HepG2 (cell line): ENCODE data around the gene DHRS13. TPM values are rescaled to one million over a fixed set of nuclear protein-coding genes. Genes with fewer than 3 reads are reported as not detected.

ENCODE experiments used
- CEBPZ ChIP-seq: IDR thresholded peaks from 2 replicates; pipeline ENCODE4 v1.6.1; 2012; ENCODE audit warnings: low read length, improper control_type of control experiment
- FOXP4 ChIP-seq: sonication (generic); formaldehyde crosslinking; IDR thresholded peaks from 2 replicates; pipeline ENCODE4 v1.4.0; 2020; ENCODE audit warnings: missing genetic modification reagents
- TIGD3 ChIP-seq: sonication (generic); formaldehyde crosslinking; IDR thresholded peaks from 2 replicates; pipeline ENCODE4 v1.5.1; 2020; ENCODE audit warnings: mild to moderate bottlenecking, missing genetic modification reagents, borderline replicate concordance
- TOE1 ChIP-seq: sonication (generic); formaldehyde crosslinking; IDR thresholded peaks from 2 replicates; pipeline ENCODE4 v1.4.0; 2020; ENCODE audit warnings: mild to moderate bottlenecking, missing genetic modification reagents
- TOPORS ChIP-seq: sonication (generic); formaldehyde crosslinking; IDR thresholded peaks from 2 replicates; pipeline ENCODE4 v1.8.0; 2023; ENCODE audit warnings: mild to moderate bottlenecking, missing genetic modification reagents
- ZNF280B ChIP-seq: sonication (generic); formaldehyde crosslinking; IDR thresholded peaks from 2 replicates; pipeline ENCODE4 v1.5.0; 2020; ENCODE audit warnings: missing genetic modification reagents, mild to moderate bottlenecking, borderline replicate concordance
- ZNF567 ChIP-seq: sonication (generic); formaldehyde crosslinking; IDR thresholded peaks from 2 replicates; pipeline ENCODE4 v1.8.1; 2023; ENCODE audit warnings: mild to moderate bottlenecking, missing genetic modification reagents, borderline replicate concordance
- ZNF737 ChIP-seq: sonication (generic); formaldehyde crosslinking; IDR thresholded peaks from 2 replicates; pipeline ENCODE4 v1.5.0; 2020; ENCODE audit warnings: missing genetic modification reagents, mild to moderate bottlenecking, borderline replicate concordance
- ZSCAN25 ChIP-seq: sonication (generic); formaldehyde crosslinking; IDR thresholded peaks from 2 replicates; pipeline ENCODE4 v1.8.0; 2022; ENCODE audit warnings: mild to moderate bottlenecking, missing genetic modification reagents
- polyA plus RNA-seq, 8 experiments: library from polyadenylated mRNA; depleted of rRNA in 3 of 8; stranded (reverse) in 7 of 8; unstranded in 1 of 8; fragments of >200 nt; fragmentation: Illumina TruSeq in 4 of 8; extraction: Trizol in 4 of 8; gene quantifications; 2 replicates each; pipeline versions ENCODE4 v1.2.1 to v1.2.3, GENCODE V29; 2011 to 2016; ENCODE audit warnings: low read depth in 4 of 8, missing spikeins in 1 of 8, mixed read lengths in 1 of 8; ENCODE audit not compliant: insufficient read depth in 1 of 8
- total RNA-seq, 5 experiments: library from RNA; depleted of rRNA; stranded (reverse); fragments of >200 nt; fragmentation: Illumina TruSeq; extraction: Trizol; gene quantifications; 2 replicates each; pipeline ENCODE4 v1.2.3, GENCODE V29; 2016; ENCODE audit warnings: low read depth in 1 of 5

The DHRS13 gene
- total and polyA plus RNA-seq, 2 of the 13 experiments (the other 11 are each of a cell fraction or from before 2014, with no cell fraction given): 11.8 to 12.6 TPM

- TF ChIP-seq CEBPZ: no peak
- no peak for TF ChIP-seq TOPORS (CRISPR knock-in tag)
- no peak for TF ChIP-seq TOE1 (CRISPR knock-in tag)
- TF ChIP-seq ZNF567 (CRISPR knock-in tag): no peak
- TF ChIP-seq FOXP4 (CRISPR knock-in tag): 0 out of 2 replicates have a peak, but pooled peaks have one; percentile 16
- TF ChIP-seq ZNF737: no peak
- no peak for TF ChIP-seq ZSCAN25 (CRISPR knock-in tag)
- no peak for TF ChIP-seq TIGD3 (CRISPR knock-in tag)
- TF ChIP-seq ZNF280B: no peak
Observed at GRCh38 chr17:28908640-28909167, 5.8 kb upstream of the DHRS13 start (continued).
